Stimulated activated CD4-positive, alpha-beta T cell treated with anti-CD3 and anti-CD28 coated beads, Interleukin-4, amount 100 ng/mL, for 1 hour (primary cell): ENCODE results near the gene SPC25.
"Not testable (repeated sequence)": the region's sequence is repeated elsewhere in the genome, so short reads cannot be mapped to it uniquely, and the experiment has no call there.

ENCODE experiments used
- DNase-seq: peaks from one replicate; pipeline ENCODE4 v3.0.0-alpha.2; 2020

Gene SPC25, protein sequence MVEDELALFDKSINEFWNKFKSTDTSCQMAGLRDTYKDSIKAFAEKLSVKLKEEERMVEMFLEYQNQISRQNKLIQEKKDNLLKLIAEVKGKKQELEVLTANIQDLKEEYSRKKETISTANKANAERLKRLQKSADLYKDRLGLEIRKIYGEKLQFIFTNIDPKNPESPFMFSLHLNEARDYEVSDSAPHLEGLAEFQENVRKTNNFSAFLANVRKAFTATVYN

GRCh38 chr2:168890006-168890782 lies at the start of gene SPC25:
TSS of gene SPC25 (minus strand) at chr2:168890430. CDS start at chr2:168889519, 911 bp downstream.
- DNase-seq, result peak; percentile 81

- DNase-seq, result no peak
These were observed 49.7 kb upstream of the SPC25 start for GRCh38 chr2:168939918-168940317.

- DNase-seq, result no peak
These were observed 48.8 kb upstream of the SPC25 start for GRCh38 chr2:168939061-168939460.

- no peak for DNase-seq
These were observed 45.8 kb upstream of the SPC25 start for GRCh38 chr2:168935810-168936581.

- no peak for DNase-seq
These were observed 44.6 kb upstream of the SPC25 start for GRCh38 chr2:168934826-168935225.

- not testable (repeated sequence) for DNase-seq
These were observed 41.9 kb upstream of the SPC25 start for GRCh38 chr2:168932174-168932573.

DNA sequence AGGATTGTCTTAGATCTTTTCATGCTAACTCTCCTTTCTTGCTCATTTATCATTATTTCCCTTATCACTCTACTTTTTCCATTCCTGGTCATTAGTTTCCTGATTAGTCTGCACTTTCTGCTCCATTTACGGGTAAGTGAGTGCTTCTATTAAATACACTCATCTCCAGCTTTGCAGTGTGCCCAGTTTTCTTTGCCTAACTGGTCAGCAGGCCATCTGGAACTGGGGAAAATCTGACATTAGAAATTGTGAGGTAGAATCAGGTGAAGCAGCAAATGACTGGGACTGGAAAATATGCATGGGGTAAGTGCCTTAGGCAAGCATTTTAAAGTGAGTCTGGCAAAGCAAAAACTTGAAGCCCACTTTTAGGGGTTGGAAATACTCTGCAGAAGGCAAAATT lies 40.0 kb upstream of the SPC25 start:
- no peak for DNase-seq

- no peak for DNase-seq
These were observed 38.8 kb upstream of the SPC25 start for GRCh38 chr2:168929031-168929430.

GRCh38 chr2:168928113-168928831 lies 38.0 kb upstream of the SPC25 start:
- no peak for DNase-seq

- DNase-seq, result no peak
These were observed 36.6 kb upstream of the SPC25 start for GRCh38 chr2:168926621-168927386.

- no peak for DNase-seq
These were observed 30.4 kb upstream of the SPC25 start for GRCh38 chr2:168920504-168921157.

- DNase-seq, result no peak
These were observed 26.1 kb upstream of the SPC25 start for GRCh38 chr2:168916331-168916675.

GRCh38 chr2:168915441-168916330 lies 25.5 kb upstream of the SPC25 start:
- no peak for DNase-seq

DNA sequence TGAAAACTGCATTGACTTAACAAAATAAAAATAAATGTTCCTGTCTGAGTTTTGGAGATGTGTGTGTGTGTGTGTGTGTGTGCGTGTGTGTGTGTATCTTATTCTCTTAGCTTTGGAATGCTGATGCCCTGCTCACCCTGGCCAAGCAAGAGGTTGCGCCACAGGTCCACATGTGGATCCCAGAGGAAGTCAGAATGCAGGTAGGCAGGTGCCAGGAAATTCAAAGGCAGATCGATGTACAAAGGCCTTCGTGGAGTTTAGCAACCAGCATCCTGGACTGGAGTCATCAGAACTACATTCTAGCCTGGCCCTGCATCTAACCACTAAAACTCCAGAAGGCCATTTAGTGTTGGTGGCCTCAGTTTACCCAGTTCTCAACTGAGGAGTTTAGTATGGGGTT lies 23.3 kb upstream of the SPC25 start:
- no peak for DNase-seq

GRCh38 chr2:168912901-168913369 lies 22.7 kb upstream of the SPC25 start:
- DNase-seq, result no peak

- no peak for DNase-seq
These were observed 22.2 kb upstream of the SPC25 start for GRCh38 chr2:168912466-168912865.

GRCh38 chr2:168910330-168910729 lies 20.1 kb upstream of the SPC25 start:
- DNase-seq, result no peak

- DNase-seq, result no peak
These were observed 17.9 kb upstream of the SPC25 start for GRCh38 chr2:168907940-168908662.

DNA sequence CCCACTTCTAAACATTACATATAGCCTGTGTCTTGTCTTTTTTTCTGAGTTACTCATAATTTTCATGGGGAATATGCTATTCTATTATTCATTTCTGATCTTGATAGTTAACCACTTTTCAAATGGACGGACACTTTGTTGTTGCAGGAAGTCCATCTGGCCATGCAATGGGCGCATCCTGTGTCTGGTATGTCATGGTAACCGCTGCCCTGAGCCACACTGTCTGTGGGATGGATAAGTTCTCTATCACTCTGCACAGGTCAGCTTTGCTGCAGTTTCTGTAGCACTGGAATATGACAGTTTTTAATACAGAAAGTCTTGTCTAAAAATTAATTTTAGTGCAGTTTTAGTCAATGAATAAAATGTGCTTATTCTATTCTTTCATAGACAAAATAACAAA lies 14.1 kb upstream of the SPC25 start:
- no peak for DNase-seq

- no peak for DNase-seq
These were observed 13.7 kb upstream of the SPC25 start for GRCh38 chr2:168903888-168904287.
